Muscle of back (tissue), 11 donors: ENCODE measurements around the gene SUCLG2. TPM values are rescaled to one million over a fixed set of nuclear protein-coding genes. Genes with fewer than 3 reads are reported as not detected.

ENCODE experiments used
- DNase-seq, 3 donors: peaks; one replicate each; pipeline versions ENCODE4 v3.0.0 to v3.0.0-alpha.2; 2013
- polyA plus RNA-seq, 10 donors: library from polyadenylated mRNA; unstranded; fragments of 120-200 nt; gene quantifications; one replicate each; pipeline ENCODE4 v1.2.1, GENCODE V29; 2013; ENCODE audit not compliant: insufficient read length in 10 of 10

SUCLG2 gene
- polyA plus RNA-seq, 10 donors: 28.6 to 41.4 (median 36.0) TPM

DNA sequence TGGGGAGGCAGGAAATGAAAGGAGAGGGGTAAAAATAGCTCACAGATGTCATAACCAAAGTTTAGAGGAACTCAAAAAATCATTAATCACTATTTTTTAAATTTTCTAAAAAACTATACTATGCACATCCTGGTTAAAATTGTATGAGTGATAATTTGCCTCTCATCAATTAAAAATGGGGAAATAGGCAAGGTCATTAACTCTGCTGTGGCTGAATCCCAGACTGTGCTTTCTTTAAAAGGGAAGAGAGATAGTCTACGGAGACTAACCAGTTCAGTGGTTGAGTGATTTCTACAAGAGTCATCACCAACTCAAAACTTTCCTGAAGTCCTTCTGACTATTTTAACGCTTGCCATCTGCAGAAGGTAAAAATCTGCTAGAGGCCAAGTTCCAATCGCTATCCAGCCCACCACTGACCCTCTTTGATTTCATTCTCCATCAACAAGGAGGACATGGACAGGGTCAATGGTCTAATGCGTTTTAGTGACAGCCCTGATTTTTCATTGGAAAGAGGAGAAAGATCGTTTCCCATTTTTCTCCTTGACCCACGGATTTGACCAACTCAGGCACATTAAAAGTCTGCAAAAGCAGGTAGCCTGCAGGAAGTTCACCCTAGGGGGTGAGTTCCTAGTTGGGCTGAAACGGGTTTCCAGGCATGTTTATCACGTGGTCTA, 850 bp downstream of the SUCLG2 start:
- no peak for DNase-seq

DNA sequence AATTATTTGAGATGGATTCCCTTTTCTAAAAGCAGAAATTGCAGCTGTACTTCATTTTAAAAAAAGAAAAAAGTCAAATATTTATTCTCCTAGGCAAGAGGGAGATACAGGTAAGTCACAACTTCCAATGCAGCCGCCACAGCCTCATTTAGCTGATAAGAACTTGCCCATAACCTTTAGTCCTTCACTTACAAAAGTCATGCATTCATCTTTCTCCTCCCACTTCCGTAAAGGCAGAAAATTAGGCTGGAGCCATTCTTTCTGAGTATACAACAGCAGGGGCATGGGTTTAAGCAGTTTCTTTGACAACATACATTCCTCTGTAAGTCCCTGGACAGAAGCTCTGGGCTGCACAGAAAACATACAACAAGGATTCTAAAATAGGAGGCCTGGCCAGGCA, 4.3 kb downstream of the SUCLG2 start:
- DNase-seq: no peak

DNA sequence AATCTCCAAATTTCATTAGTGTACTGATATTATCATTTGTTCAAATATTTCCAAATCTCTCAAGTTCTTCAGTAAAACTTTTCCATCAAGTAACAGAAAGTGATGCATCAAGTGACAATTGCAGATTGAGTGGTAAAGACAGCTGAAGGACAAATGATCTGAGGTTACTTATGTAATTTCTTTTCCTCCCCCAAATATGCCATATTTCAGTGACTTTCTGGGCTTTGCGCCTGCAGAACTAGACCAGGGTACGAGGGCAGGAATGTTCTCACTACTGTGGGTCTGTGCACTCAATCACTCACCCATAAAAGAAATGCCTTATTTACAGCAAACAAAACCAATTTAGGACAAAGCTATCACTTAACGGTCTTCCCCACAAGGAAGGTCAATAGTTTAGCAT, 4.7 kb downstream of the SUCLG2 start:
- DNase-seq: no peak

DNA sequence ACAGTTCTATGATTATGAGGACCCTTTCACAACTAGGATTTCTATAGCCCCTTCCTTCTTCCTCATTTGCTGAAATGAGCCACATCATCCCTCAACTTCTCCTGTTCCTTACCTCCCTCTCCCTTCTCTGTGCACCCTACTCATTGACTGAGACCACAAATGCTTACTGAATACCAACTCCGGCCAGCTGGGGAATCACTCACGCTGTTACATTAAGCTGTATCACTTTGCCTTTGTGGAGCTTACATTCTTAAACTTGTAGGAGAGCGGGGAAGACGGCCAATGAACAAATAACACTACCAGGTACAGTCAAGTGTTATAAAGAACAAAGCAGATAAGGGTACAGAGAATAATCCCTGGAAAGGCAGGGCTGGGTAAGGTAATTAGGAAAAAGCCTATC, 5.7 kb downstream of the SUCLG2 start:
- no peak for DNase-seq

DNA sequence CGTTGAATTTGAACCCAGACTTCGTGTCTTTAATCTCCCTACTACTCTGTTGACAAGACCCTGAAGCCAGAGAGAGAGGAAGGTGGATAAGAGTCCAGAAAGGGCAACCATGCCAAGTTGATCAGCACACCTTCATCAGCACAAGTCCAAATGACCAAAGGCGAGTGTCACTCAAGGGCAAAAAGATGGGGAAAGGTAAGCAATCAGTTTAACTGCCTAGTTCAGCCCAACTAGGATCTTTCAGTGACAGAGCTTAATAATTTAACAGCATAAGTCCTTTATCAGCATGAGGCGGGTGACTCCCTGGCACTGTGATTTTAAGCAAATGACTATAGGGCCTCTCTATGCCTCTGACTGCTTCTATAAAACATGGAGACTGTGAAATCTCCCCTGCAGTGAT, 6.2 kb downstream of the SUCLG2 start:
- no peak for DNase-seq

DNA sequence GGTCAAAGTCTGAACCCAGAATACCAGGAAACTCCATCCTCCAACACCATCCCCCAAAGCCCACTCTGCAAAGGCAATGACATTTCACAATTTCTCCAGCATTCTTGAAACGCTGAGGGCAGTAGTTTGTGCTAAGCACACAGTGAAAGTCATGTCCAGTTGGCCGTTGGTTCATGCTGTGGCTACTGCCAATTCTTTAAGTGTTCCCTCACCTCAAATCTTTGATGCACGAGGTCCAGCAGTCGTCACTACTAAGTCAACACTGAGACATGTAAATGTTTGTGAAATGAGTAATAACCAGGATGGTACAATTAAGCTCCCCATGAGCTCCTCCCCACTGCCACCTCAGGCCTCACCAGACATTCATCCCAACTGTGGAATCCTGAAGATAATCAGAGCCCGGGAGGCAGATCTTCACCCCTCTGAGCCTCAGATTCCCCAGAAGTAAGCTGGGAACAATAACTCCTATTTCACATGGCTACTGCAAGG, 7.0 kb downstream of the SUCLG2 start:
- peak in 1 of 3 donors; percentile 87 for DNase-seq

DNA sequence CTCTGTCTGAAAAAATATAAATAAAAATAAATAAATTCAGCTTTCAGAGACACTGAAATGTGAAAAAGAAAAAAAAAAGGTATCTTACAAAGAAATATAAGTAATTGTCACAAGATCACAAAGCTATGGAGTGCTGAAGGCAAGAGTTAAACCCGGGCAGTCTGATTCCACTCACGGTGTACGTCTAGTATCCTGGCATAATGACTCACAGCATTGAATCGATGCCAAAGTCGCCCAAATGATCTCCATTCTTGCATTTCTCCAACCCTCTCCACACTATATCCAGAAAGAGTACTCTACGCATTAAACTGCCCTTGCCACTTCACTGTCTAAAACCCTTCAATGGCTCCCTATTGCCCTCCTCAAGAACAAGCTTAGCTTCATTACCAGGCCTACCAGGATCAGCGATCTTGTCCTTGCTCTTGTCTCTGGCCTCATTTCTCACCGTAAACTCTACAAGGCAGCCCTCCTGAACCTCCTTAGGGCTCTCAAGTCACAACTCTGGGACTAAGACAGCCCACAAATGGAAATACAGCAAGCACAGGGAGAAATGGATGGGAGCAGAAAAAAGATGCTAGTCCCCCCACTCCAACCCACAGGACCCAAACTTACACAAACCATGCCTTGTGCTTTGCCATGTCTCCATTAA, 7.7 kb downstream of the SUCLG2 start:
- DNase-seq: no peak

DNA sequence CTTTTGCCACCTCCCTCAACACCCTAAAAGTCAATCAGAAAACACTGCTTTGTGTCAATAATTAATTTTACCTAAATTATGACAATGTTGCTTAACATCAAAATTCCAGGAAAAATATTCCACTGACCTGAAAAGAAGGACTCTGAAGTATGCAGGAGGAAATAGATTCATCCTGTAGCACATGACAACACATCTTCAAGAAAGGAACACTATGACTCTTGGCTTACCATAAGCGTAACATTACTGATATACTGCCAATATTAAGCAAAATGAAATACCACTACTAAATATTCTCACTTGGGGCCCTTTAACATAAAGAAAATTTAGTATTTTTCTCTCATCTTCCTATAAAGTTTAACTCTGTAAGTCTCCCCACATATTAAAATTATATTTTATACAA, 9.6 kb downstream of the SUCLG2 start:
- DNase-seq: no peak

DNA sequence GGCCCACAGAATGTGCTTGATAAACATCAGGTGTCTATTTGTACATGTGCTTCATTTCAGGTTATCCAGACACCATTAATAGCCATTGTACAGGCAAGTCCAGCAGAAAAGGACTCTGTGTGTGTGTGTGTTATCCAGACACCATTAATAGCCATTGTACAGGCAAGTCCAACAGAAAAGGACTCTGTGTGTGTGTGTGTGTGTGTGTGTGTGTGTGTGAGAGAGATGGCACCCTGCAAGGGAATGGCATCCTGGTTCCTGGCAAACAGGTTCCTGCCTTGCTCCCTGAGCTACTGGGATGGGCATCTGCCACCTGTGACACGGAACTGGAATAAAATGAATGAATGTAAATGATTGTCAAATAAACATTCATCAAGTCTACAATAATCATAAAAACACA, 11.7 kb downstream of the SUCLG2 start:
- no peak for DNase-seq

DNA sequence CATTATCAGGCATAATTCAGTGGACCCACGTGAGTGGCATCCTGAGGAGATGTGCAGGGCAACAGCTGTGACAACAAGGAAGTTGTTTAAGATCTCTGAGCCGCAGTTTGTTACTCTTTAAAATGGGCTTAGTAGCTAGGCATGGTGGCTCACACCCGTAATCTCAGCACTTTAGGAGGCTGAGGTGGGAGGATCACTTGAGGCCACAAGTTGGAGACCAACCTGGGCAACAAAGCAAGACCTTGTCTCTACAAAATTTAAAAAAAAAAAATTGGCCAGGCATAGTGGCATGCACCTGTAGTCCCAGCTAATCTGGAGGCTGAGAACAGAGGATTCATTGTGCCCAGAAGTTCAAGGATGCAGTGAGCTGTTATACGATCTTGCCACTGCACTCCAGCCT, 12.2 kb downstream of the SUCLG2 start:
- DNase-seq: no peak

DNA sequence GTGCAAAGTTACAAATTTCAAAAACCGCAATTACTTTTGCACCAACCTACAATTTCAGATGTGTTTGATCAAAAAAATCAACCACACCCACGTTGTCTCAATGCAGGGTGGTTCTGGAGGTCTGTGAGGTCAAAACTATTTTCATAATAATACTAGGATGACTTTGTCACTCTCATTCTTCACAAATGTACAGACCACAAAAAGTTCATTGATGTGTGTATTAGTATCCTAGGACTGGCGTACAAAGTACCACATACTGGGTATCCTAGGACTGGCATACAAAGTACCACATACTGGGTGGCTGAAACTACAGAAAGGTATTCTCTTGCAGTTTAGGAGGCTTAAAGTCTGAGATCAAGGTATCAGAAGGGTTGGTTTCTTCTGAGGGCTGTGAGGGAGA, 13.0 kb downstream of the SUCLG2 start:
- no peak for DNase-seq

DNA sequence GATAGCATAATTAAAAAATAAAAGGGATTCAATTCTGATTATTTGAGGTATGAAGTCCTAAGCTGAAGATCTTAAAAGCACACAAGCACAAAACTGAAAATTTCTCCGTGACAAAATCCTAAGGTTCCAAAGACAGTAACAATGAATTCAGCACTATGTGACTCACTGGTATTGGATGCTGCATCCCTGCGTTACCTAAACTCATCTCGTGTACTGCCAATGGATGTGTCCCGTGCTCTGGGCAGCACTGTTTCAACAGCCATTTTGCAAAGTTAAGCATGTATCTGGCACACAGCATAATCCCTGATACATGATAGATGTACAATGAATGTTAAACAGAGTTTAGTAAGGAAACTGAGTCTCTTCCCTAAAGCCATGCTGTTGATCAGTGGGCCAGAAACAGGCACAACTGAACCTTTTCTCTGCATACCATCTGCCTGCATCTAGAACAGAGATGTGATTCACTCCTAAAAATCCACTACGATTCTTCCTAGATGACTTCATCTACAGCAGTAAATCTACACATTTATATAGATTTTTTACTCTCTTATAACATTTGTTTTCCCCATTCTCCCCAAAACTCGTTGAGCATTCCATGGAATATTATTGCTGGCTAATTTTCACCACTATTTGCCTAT, 14.3 kb downstream of the SUCLG2 start:
- DNase-seq: no peak

DNA sequence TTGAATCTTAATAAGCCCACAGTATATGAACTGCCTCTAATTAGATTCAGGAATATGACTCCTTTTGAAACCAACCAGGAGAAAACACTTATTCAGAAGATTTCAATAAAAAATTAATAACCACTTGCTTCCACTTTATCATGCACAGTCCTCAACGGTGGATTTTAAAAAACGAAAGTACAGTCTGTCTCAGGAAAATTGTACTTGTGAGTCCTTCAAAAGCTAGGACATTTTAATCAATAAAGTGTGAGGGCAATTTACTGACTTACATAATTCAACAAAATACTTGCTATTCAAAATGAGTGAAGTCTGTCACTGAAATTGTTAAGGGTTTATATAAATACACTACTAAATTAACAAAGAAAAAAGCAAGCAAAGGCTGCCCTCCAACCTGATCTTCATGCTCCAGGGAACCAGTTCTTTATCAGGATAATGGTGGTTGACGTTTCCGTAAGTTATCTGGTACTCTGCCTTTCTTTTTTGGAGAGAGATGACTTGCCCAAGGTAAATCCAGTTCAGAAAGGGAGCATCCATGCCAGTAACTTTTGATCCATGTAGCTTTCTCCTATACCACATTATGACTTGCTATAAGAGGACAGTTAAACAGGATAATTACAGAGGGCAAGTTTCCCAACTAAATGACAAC, 17.0 kb downstream of the SUCLG2 start:
- DNase-seq: no peak

DNA sequence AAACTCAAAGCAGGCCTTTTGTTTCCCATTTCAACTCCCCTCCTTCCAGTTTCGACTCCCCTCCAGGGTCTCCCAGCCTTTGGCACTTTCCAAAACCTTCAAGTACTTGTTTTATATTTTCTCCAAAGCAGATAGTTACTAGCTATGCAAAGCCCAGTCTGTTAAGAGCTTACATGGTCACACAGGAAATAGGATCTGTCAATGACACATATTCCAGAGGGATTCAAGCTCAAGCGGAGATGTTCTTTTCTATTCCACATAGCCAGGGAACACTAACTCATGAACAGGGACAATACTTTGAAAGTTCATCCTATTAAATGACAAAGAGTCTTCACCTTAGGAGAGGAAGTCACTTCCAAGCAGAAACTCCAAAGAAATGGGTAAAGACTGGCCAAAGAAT, 18.6 kb downstream of the SUCLG2 start:
- peak in 1 of 3 donors; percentile 10 for DNase-seq

DNA sequence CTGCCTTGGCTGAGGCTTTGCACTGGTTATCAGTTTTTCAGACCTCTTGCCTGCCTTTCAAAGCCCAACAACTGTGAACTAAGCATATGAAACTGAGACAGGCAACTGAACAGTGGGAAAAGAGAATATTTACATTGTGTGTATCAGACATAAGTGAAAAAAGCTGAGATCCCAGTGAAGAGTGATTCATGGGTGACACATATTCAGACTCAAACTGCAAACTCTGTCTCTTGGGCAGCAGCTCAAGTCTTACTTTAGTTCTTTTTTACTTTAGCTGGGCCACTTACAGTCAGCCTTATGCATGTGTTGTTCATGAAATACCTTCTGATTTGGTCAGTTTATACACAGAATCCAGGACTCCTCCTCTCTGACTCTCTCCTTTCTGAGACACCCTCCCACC, 19.2 kb downstream of the SUCLG2 start:
- DNase-seq: peak in 1 of 3 donors; percentile 80

DNA sequence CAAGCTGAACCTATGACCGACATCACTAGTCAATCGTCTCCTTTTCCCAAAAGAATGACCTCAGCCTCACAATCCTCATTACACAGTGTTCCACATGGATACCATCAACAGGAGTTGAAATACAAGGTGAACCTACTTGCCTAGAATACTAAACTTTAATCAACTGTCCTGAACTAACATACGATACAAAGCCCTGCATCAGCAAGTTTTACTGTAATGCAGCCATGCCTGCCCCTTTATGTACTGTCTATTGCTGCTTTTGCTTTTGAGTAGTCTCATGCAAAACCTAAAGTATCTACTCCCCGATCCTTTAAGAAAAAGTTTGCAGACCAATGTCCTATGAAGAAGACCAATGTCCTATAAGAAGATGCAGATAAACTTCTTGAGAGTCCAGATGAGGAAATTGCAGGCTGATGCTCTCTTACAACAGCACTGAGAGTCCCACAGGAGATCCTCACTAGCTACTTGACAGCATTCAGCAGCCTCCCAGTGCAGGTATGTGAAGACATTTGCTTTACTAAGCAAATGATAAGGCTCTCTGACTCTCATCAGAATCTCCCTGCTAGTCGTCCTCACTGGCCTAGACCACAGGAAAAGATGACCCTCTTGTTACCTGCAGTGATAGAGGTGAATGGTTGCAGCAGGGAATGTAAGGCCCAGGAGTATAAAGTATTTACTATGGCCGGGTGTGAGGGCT, 23.6 kb downstream of the SUCLG2 start:
- no peak for DNase-seq

DNA sequence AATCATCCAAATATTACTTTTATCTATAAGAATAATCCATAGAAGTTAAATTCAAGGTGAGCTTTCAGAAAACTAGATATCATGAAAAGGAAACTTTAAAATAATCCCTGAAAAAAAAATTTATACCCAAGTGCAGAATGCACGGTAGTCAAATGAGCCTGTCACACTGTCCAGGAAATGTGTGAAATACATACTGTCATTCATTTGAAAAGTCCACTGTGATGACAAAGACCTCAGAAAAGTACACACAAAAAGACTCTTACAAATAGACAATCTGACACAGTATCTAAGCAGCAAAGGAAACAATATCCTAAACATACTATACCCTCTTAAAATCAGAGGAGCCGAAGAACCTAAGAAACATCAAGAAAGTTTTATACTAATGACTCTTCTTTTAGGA, 29.7 kb downstream of the SUCLG2 start:
- DNase-seq: no peak

DNA sequence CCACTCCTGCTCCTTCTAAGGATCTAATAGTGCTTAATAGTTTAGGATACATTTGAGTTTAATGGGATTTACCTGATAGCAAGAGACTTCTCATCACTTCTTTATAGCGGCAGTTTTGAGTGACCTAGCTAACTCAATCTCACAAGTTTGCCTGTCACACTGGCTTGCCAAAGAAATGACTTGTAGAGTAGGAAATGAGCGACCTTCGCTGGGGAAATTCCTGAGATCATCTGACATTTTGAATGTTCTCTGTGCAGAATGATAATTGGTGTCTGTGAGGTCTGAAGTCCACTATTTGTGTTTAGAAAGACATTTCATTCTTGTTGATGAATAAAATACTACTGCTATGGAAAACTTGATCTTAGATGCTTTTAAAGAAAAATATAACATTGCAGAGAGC, 30.3 kb downstream of the SUCLG2 start:
- DNase-seq: no peak

DNA sequence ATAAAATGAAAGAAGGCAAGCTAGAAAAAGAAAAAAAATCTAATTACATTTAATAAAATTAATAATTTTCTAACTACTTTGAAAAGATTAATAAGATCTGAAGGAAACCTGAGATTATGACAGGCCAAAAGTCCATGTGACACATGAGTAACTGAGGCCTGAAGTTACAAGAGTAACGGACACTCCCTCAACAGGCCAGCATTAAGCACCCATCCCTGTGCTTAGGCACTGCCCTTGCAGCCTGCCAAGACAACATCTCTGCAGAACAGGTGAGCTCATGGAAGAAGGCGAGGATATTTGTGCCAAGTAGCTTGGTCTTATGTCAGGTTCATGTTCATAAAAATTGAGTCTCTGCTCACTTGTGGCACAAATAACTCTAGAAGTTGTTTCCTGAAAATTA, 31.8 kb downstream of the SUCLG2 start:
- no peak for DNase-seq

DNA sequence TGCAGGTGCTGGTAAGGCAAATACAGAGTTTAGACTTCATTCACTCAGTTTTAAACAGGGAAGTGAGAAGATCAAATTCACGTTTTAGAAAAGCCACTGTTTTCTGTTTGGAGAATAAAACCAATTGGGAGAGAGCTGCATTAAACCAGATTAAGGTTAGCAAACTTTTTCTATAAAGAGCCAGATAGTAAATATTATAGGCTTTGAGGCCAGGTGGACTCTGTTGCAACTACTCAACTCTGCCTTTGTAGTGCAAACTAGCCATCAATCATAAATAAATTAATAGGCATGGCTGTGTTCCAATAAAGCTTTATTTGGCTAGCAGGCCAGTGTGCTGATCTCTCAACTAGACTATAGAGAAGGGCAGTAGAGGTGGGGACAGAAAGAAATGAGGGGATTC, 33.5 kb downstream of the SUCLG2 start:
- no peak for DNase-seq

DNA sequence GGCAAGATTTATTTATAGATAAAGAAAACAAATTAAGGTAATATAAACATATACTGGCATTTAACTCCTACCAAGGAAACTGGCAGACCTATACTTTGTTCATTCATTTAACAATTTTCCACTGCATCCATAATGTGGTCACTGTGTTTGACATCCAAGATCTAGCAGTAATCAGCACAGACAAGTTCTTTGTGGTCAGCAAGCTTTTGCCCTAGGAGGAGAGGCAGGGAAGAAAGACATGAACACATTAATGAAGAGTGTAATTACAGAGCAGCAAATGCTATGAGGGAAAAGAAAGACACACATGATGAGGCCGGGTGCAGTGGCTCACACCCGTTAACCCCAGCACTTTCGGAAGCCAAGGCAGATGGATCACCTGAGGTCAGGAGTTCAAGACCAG, 34.4 kb downstream of the SUCLG2 start:
- DNase-seq: no peak

DNA sequence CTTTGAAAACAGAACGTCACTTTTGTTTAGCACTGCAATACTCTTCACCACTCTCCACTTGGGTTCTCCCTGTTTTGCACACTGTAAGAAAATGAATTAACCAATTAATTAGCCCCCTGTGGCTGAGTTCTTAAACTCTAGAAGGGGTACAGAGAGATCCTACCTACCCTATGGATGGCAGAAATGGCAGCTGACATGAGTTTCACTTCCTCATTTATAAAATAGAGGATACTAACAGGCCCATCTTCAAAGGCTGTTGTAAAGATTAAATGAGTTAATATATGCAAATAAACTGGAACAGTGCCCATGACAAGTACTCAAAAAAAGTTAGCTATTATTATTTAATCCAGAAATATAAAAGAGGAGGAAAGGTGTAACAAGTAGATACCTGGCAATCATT, 36.9 kb downstream of the SUCLG2 start:
- no peak for DNase-seq
